Activated B cell treated with CpG ODN at 0.5 μM for 24 hours (primary cell): ENCODE results near the gene ANP32A. TPM values are rescaled to one million over a fixed set of nuclear protein-coding genes. Genes with fewer than 3 reads are reported as not detected.

Source experiments
- ATAC-seq: fragments of 200-7000 bp; cut with Tn5 transposase; one replicate; pipeline ENCODE4 v1.10.0; 2021; ENCODE audit warnings: low read depth, mild to moderate bottlenecking, moderate library complexity
- CTCF ChIA-PET: fragments of 350-600 bp; sonication (Branson Sonifier 250); formaldehyde crosslinking; loops from one replicate; lab custom pipeline; 2021; ENCODE audit warnings: antibody characterized with exemption; lab: Charles Lee
- POLR2A ChIA-PET: fragments of 350-600 bp; sonication (Branson Sonifier 250); formaldehyde crosslinking; loops from one replicate; lab custom pipeline; 2021; ENCODE audit warnings: antibody characterized with exemption; lab: Charles Lee
- DNase-seq: peaks from one replicate; pipeline ENCODE4 v3.0.0; 2022
- H3K27ac Mint-ChIP-seq: one replicate; pipeline ENCODE4 v1.8.0; 2020; ENCODE audit warnings: mixed read lengths
- H3K27me3 Mint-ChIP-seq: one replicate; pipeline ENCODE4 v1.8.0; 2021; ENCODE audit warnings: mixed read lengths
- H3K36me3 Mint-ChIP-seq: one replicate; pipeline ENCODE4 v1.8.0; 2021; ENCODE audit warnings: low read depth, mixed read lengths
- H3K4me1 Mint-ChIP-seq: one replicate; pipeline ENCODE4 v1.8.0; 2021; ENCODE audit warnings: mixed read lengths
- H3K4me3 Mint-ChIP-seq: one replicate; pipeline ENCODE4 v1.8.0; 2020; ENCODE audit warnings: mild to moderate bottlenecking, mixed read lengths
- H3K9me3 Mint-ChIP-seq: one replicate; pipeline ENCODE4 v1.8.0; 2020; ENCODE audit warnings: mixed read lengths
- CTCF ChIP-seq: fragments of 200-600 bp; IDR thresholded peaks from one replicate; pipeline ENCODE4 v1.8.0; 2022; ENCODE audit warnings: antibody characterized with exemption, mild to moderate bottlenecking
- intact Hi-C: fragments of 100-400 bp; cut with micrococcal nuclease; formaldehyde crosslinking; loops from one replicate; pipeline ENCODE4 v1.15.1; 2024
- total RNA-seq: library from RNA; stranded (reverse); gene quantifications from 2 replicates; pipeline ENCODE4 v1.2.3, GENCODE V29; 2022

ANP32A gene
- total RNA-seq, 1 donor from 2014 or later, result 199 TPM

- ChIA-PET POLR2A (interaction anchor here (1.0 kb wide), 1 partner anchor 33 kb away, joined by 3 read pairs; no protein-coding TSS in a partner anchor), CTCF (interaction anchor here (0.9 kb wide), 1 partner anchor 42 kb away, joined by 3 read pairs; no protein-coding TSS in a partner anchor)
- H3K27me3 Mint-ChIP-seq, result no peaks in the 10 kb centered on the region
- peaks cover 72% of the 10 kb centered on the region for H3K36me3 Mint-ChIP-seq
- H3K4me3 Mint-ChIP-seq, result no peak overlapping the region
- no peak for TF ChIP-seq CTCF
- H3K27ac Mint-ChIP-seq, result no peak overlapping the region
- ATAC-seq (no peak), DNase-seq (no peak)
- H3K9me3 Mint-ChIP-seq, result no peaks in the 10 kb centered on the region
- H3K4me1 Mint-ChIP-seq, result peaks cover 62% of the 10 kb centered on the region
- intact Hi-C loops, result no loop called here
These were observed 33.9 kb downstream of the ANP32A start for GRCh38 chr15:68786753-68787152.

- H3K27me3 Mint-ChIP-seq, result no peaks in the 10 kb centered on the region
These were observed 35.2 kb downstream of the ANP32A start for GRCh38 chr15:68785541-68785940.

DNA sequence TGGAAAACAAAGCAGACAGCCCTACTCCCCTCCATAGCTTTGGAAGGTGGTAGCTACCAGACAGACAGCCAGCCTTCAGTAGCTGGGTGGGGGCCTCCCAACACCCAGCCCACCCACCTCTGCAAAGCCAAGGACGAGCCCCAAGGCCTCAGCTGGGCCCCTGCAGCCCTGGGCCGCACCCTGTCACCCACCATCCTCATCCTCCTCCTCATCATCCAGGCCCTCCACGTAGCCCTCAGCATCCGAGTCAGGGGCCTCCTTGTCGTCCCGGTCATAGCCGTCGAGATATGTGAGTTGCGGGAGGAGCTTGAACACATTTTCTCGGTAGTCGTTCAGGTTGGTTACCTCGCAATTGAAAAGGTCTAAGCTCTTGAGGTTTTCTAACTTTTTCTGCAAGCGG, 36.5 kb downstream of the ANP32A start:
- CTCF ChIA-PET, result interaction anchor here (1.2 to 4.1 kb wide), 7 partner anchors 11 to 91 kb away, joined by 3 to 60 read pairs (median 7); no protein-coding TSS in a partner anchor

More at GRCh38 chr15:68785541-68785940, 35.2 kb downstream of the ANP32A start:
- ChIA-PET POLR2A (interaction anchor here (3.8 kb wide), 1 partner anchor 34 kb away, joined by 21 read pairs; the partner anchor contains the start of gene ANP32A), CTCF (interaction anchor here (0.6 to 4.1 kb wide), 3 partner anchors 43 to 90 kb away, joined by 3 to 60 read pairs (median 41); no protein-coding TSS in a partner anchor)
- Mint-ChIP-seq H3K36me3 (peaks cover 78% of the 10 kb centered on the region), H3K27ac (peak overlapping the region; percentile 30), H3K4me1 (peaks cover 51% of the 10 kb centered on the region), H3K4me3 (no peak overlapping the region), H3K9me3 (no peaks in the 10 kb centered on the region)
- TF ChIP-seq CTCF, result no peak
- intact Hi-C loops, result no loop called here
- ATAC-seq, result no peak
- DNase-seq, result no peak

DNA sequence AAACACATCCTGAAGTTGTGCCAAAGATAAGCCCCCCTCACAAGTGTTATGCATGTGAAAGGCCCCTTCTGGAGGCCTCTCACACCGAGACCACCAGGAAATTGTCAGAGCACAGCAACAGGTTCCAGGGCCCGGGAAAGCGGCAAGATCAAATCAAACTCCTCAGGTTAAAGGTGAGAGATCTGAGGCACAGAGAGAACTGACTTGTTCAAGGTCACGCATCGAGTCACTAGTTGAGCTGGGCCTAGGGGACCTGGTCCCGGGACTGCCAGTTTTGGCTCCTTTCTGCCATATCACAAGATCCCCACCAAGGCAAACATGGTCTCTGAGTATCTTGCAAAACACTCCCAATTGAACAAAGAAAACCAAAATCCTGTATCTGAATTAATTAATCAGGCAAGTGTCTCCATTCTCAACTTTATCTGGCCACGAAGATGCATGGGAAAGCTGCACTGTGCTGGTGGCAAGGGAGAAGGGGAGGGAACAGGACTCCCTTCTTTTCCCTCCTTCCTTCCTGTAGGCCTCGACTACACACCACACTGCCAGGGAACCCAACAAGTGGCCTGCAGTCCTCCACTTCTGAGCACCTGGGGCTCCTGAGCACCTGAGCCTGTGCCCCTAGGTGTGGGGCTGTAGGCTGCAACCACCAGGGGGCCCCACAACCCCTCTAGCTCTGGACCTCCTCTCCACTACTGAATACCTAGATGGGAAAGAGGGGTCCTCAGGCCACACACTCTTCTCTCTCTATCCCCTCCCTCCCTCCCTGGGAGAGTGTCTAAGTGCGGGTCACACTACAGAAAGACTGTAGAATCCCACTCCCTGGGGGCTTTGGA, 37.3 kb downstream of the ANP32A start:
- peak; percentile 48 for DNase-seq
- peak; percentile 84 for ATAC-seq
- POLR2A ChIA-PET, result interaction anchor here (0.9 to 3.8 kb wide), 2 partner anchors 36 to 93 kb away, joined by 6 to 21 read pairs; partner anchors contain the start of gene ANP32A
- peaks cover 31% of the 10 kb centered on the region for H3K4me1 Mint-ChIP-seq
- H3K9me3 Mint-ChIP-seq, result no peaks in the 10 kb centered on the region
- intact Hi-C loops, result loop anchor here (1.0 to 5.0 kb wide), 6 partner anchors 33 to 231 kb away; no protein-coding TSS in a partner anchor
- CTCF ChIA-PET, result interaction anchor here (1.2 to 4.1 kb wide), 6 partner anchors 12 to 92 kb away, joined by 3 to 60 read pairs (median 12); no protein-coding TSS in a partner anchor
- H3K4me3 Mint-ChIP-seq, result no peak overlapping the region
- peaks cover 88% of the 10 kb centered on the region for H3K36me3 Mint-ChIP-seq
- H3K27ac Mint-ChIP-seq, result no peak overlapping the region
- H3K27me3 Mint-ChIP-seq, result no peaks in the 10 kb centered on the region
- TF ChIP-seq CTCF, result no peak

More for the DNA sequence above, 36.5 kb downstream of the ANP32A start:
- H3K9me3 Mint-ChIP-seq, result no peaks in the 10 kb centered on the region
- peaks cover 38% of the 10 kb centered on the region for H3K4me1 Mint-ChIP-seq
- peaks cover 83% of the 10 kb centered on the region for H3K36me3 Mint-ChIP-seq
- H3K27ac Mint-ChIP-seq, result peak overlapping the region; percentile 41
- DNase-seq (no peak), ATAC-seq (no peak)
- no peak for TF ChIP-seq CTCF
- POLR2A ChIA-PET, result interaction anchor here (3.8 kb wide), 1 partner anchor 35 kb away, joined by 21 read pairs; the partner anchor contains the start of gene ANP32A
- H3K27me3 Mint-ChIP-seq, result no peaks in the 10 kb centered on the region
- intact Hi-C loops, result loop anchor here (5.0 kb wide), 1 partner anchor 232 kb away; no protein-coding TSS in a partner anchor
- H3K4me3 Mint-ChIP-seq, result no peak overlapping the region
